KMS-11 (cell line): ENCODE results near the gene MNT.

Experiments
- H2AFZ ChIP-seq: fragments of 200-600 bp; sonication (generic); 2 replicates; pipeline ENCODE4 v1.6.1; 2016; ENCODE audit warnings: antibody characterized with exemption, mixed run types, low read depth
- H3K27ac ChIP-seq: fragments of 200-600 bp; sonication (generic); 2 replicates; pipeline ENCODE4 v1.6.1; 2016; ENCODE audit warnings: mild to moderate bottlenecking, mixed run types
- H3K27me3 ChIP-seq: fragments of 200-600 bp; sonication (generic); 2 replicates; pipeline ENCODE4 v1.6.1; 2017; ENCODE audit warnings: mild to moderate bottlenecking, low read depth, mixed run types, moderate library complexity; ENCODE audit not compliant: insufficient read depth
- H3K36me3 ChIP-seq: fragments of 200-600 bp; sonication (generic); 2 replicates; pipeline ENCODE4 v1.6.1; 2017; ENCODE audit warnings: mild to moderate bottlenecking, mixed run types; ENCODE audit not compliant: insufficient read depth
- H3K4me1 ChIP-seq: fragments of 200-600 bp; sonication (generic); 2 replicates; pipeline ENCODE4 v1.6.1; 2016; ENCODE audit warnings: mild to moderate bottlenecking, low read depth, mixed run types; ENCODE audit not compliant: poor library complexity, severe bottlenecking
- H3K4me2 ChIP-seq: fragments of 200-600 bp; sonication (generic); 2 replicates; pipeline ENCODE4 v1.7.0; 2016; ENCODE audit warnings: mild to moderate bottlenecking, mixed run types
- H3K4me3 ChIP-seq: fragments of 200-600 bp; sonication (generic); IDR thresholded peaks from 2 replicates; pipeline ENCODE4 v1.6.1; 2017; ENCODE audit warnings: low read depth, low read length, mixed read lengths; ENCODE audit not compliant: insufficient read depth
- H3K79me2 ChIP-seq: fragments of 200-600 bp; sonication (generic); 2 replicates; pipeline ENCODE4 v1.6.1; 2016; ENCODE audit warnings: low read depth, mixed run types; ENCODE audit not compliant: insufficient read depth
- H3K9ac ChIP-seq: fragments of 200-600 bp; sonication (generic); 2 replicates; pipeline ENCODE4 v1.6.1; 2016; ENCODE audit warnings: mild to moderate bottlenecking, mixed run types
- H4K20me1 ChIP-seq: fragments of 200-600 bp; sonication (generic); 2 replicates; pipeline ENCODE4 v1.6.1; 2016; ENCODE audit warnings: mild to moderate bottlenecking, mixed run types; ENCODE audit not compliant: insufficient read depth
- CTCF ChIP-seq: fragments of 200-600 bp; sonication (generic); conservative IDR thresholded peaks from 2 replicates; pipeline ENCODE4 v1.6.1; 2017; ENCODE audit warnings: low read depth, mild to moderate bottlenecking, antibody characterized with exemption, low read length, moderate library complexity, mixed read lengths

Gene MNT

GRCh38 chr17:2337544-2338314 is 63.1 kb downstream of the MNT start:
- Histone ChIP-seq H3K36me3 (0 out of 2 replicates have a peak, but pooled peaks cover 5% of the 10 kb centered on the region), H3K4me3 (no peak overlapping the region), H3K4me1 (peaks cover 19% of the 10 kb centered on the region), H3K9ac (peak overlapping the region; percentile 39; the same call in 1 of the 2 replicates), H3K27me3 (no peaks in the 10 kb centered on the region), H2AFZ (peak overlapping the region; percentile 78), H3K4me2 (peak overlapping the region; percentile 39; the same call in 1 of the 2 replicates), H3K79me2 (peaks cover 32% of the 10 kb centered on the region), H4K20me1 (no peaks in the 10 kb centered on the region), H3K27ac (no peak overlapping the region)
- TF ChIP-seq CTCF = no peak

GRCh38 chr17:2336852-2337543 is 63.9 kb downstream of the MNT start, which contains the start of gene SGSM2:
TSS of gene SGSM2 (plus strand) at chr17:2337501. CDS start at chr17:2337689, 188 bp downstream.
- H2AFZ ChIP-seq = peak within 1 kb of the TSS; percentile 78
- no peak for TF ChIP-seq CTCF
- peak within 1 kb of the TSS; percentile 58 for H3K4me2 ChIP-seq
- no peaks in the 10 kb centered on the region for H3K27me3 ChIP-seq
- H4K20me1 ChIP-seq = no peaks in the 10 kb centered on the region
- H3K4me1 ChIP-seq = peaks cover 19% of the 10 kb centered on the region
- peak within 1 kb of the TSS; percentile 28; the same call in 1 of the 2 replicates for H3K27ac ChIP-seq
- peaks cover 32% of the 10 kb centered on the region for H3K79me2 ChIP-seq
- no peak within 1 kb of the TSS for H3K4me3 ChIP-seq
- 0 out of 2 replicates have a peak, but pooled peaks cover 5% of the 10 kb centered on the region for H3K36me3 ChIP-seq
- peak within 1 kb of the TSS; percentile 67; the same call in 1 of the 2 replicates for H3K9ac ChIP-seq

GRCh38 chr17:2336215-2336851 is 64.5 kb downstream of the MNT start, which contains the start of gene TSR1:
TSS of gene TSR1 (minus strand) at chr17:2336457. CDS start at chr17:2336427, 30 bp downstream.
- Histone ChIP-seq H3K79me2 (peaks cover 32% of the 10 kb centered on the region), H3K4me1 (peaks cover 19% of the 10 kb centered on the region), H3K4me2 (peak within 1 kb of the TSS; percentile 79), H3K4me3 (no peak within 1 kb of the TSS), H2AFZ (peak within 1 kb of the TSS; percentile 58), H3K9ac (peak within 1 kb of the TSS; percentile 67), H3K27ac (peak within 1 kb of the TSS; percentile 28; the same call in 1 of the 2 replicates), H3K36me3 (0 out of 2 replicates have a peak, but pooled peaks cover 5% of the 10 kb centered on the region), H4K20me1 (no peaks in the 10 kb centered on the region), H3K27me3 (no peaks in the 10 kb centered on the region)
- TF ChIP-seq CTCF = no peak

GRCh38 chr17:2335726-2336214 is 65.1 kb downstream of the MNT start:
- no peaks in the 10 kb centered on the region for H3K27me3 ChIP-seq
- H3K36me3 ChIP-seq = 0 out of 2 replicates have a peak, but pooled peaks cover 5% of the 10 kb centered on the region
- H3K79me2 ChIP-seq = peaks cover 32% of the 10 kb centered on the region
- TF ChIP-seq CTCF = no peak
- no peaks in the 10 kb centered on the region for H4K20me1 ChIP-seq
- H3K4me3 ChIP-seq = no peak overlapping the region
- H3K4me2 ChIP-seq = peak overlapping the region; percentile 79
- H3K4me1 ChIP-seq = peaks cover 22% of the 10 kb centered on the region
- peak overlapping the region; percentile 28; the same call in 1 of the 2 replicates for H3K27ac ChIP-seq
- H2AFZ ChIP-seq = peak overlapping the region; percentile 58
- H3K9ac ChIP-seq = peak overlapping the region; percentile 67
